NK-92 (cell line): Measurements from ENCODE around the gene TBC1D4.
"Not testable (repeated sequence)": the region's sequence is repeated elsewhere in the genome, so short reads cannot be mapped to it uniquely, and the experiment has no call there.

Experiments
- DNase-seq: peaks from one replicate; lab custom pipeline; 2025; ENCODE audit not compliant: unreplicated experiment; lab: John Stamatoyannopoulos, UW

The TBC1D4 gene

DNA sequence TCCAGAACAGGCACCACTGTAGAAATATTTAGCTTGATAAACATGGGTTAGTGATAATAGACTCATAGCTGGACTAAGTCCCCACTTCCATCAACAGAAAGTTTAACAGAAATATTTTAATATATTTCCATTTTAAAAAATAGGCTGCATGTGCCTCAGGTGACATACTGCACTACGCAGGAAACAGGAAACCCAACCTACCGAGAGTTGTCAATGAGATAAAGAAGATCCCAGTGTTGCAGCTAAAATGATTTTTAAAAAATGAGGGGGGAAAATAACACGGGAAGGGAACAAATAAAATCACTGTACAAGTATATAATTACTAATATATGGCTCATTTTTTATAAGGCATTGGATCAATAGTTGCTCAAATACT, 154.8 kb downstream of the TBC1D4 start:
- DNase-seq, result no peak

- DNase-seq, result no peak
These were observed 155.5 kb downstream of the TBC1D4 start for GRCh38 chr13:75326173-75327134.

DNA sequence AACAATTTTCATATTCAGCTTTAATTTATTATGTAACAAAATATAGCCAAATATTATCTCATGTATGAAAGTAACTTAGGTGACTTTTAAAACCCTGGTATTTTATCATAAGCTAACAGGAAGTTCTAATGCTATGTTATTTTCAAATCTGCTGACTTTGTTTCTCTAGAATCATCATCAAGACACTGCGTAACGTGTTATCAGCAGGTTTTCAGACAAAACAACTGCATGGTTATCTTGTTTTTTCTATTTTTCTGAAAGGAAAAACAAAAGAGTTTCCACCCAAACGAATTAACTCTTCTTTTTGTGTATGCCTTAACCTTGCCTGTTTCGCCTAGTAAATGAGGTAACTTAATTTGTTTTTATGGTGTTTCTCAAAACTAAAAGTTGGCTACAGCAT, 156.3 kb downstream of the TBC1D4 start:
- DNase-seq, result no peak

DNA sequence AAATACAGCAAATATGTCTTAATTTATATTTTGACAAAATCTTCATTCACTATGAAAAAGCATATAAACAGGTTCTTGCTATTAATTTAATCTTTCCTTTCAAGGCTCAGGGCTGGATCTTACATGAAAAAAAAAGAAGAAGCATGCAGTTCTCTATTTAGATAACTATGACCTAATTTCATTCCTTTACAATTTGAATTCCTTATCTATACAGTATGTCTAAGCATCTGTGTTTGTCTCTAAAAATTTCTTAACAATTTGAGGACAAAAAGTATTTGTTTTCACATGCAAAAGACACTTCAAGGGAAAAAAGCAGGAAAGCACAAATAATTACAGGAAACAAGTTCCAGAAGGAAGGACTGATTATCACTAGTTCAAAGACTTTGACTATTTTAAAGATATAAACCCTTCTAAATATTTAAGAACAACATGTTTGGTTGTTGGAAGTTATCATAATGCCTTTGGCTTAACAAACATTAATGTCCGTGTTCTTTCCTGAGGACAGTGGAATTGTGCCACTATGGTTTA, 157.5 kb downstream of the TBC1D4 start:
- DNase-seq, result no peak

DNA sequence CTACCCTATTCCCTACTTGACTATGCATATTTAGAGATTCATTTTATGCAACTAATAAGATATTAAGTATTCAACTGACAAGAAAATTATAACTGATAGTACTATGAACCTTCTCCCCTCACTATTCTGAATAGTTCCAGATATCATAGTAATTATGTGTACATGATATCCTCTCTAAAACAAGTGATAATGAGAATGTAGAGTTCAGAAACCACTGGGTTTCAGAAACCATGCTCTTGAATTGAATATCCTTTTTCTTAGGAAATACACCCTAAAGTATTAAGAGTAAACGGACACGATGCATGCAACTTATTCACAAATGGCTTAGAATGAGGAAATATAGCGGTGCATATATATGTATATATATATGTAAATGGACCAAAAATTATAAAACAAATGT, 160.9 kb downstream of the TBC1D4 start:
- no peak for DNase-seq

GRCh38 chr13:75319254-75319653, 162.7 kb downstream of the TBC1D4 start:
- no peak for DNase-seq

- no peak for DNase-seq
These were observed 163.7 kb downstream of the TBC1D4 start for GRCh38 chr13:75318138-75318833.

DNA sequence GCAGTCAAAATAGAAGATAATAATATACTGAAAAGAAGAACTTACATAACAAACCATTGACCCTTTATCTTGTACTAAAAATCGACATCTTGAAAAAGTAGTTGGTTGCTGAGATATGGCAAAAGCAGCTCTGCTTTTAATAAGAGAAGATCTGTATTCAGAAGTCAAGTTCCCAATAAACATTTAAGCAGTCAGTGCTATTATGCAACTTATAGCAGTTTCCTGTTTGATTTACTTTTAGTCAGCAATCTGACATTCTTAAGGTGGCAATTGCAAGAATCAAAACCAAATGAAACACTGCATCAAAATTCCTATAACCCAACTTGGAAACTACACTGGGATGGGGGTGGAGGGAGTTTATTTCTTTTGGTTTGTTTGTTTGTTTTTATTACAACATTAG, 165.5 kb downstream of the TBC1D4 start:
- no peak for DNase-seq

DNA sequence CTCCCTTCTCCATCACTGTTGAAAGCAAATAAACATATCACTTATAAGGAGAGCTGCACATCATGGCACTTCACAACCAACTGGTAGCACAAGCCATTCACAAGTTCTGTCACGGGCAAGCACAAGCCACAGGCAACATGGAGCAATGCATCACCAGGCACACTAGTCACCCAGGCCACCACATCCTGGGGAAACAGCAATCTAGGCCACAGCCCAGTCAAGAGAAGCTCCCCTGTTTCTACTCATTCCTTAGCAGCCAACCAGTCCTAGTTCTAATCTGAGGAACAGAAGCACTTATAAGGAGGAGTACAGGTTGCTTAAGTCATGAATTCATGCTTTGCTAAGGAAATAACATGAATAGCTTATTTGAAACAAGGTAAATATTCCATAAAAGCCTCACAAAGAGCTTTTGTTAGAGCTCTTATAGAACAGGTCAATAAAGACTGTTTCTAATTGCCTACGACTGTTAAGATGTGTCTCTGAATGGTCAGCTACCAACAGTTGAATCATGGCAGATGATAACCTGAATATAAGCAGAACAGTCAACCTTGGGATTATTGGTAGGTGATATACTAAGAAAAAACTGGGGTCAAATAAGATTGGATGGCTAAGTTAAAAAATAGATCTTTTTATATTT, 169.0 kb downstream of the TBC1D4 start:
- DNase-seq, result no peak

DNA sequence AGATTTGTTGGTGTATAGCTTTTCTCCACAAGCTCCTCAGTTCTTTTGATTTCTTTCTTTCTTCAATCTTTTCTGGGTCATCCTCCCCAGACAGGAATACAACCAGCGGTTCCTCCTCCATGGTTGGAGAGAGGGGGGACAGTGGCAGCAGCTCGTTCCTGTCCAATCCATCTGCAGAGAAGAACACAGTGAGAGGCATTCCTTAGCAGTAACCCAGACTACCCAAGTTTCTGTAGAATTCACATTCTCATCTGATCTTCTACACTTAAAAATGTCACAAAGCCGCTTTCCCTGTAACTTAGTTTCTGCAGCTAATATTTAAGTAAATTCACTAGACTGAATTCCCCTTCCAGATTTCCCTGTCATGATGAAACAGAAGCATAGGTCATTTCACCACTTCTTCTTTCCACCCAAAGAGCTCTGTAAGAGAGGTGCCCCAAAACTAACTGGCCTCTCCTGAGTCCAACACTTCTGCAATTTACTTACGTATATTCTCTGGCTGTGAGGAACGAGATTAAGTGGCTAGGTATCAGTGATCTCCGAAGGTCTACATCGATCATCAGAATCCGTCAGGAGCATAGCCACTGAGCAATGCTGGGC, 171.9 kb downstream of the TBC1D4 start:
- DNase-seq, result no peak

DNA sequence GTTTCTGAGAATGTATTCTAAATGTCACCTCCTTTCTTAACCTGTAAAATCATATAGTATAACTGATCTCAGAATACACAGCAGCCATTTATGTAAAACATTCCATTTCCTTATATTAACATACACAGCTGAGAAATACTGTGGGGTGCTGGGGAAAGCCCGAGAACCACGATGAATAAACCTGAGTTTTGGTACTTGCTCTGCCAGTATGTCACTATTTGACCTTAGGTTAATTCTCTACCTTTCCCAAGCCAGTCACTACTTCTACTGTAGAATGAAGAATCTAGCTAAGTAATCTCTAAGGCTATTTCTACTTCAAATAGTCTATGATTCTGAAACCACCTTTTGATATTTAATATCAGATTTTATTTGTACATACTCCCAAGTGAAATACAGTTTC, 173.7 kb downstream of the TBC1D4 start:
- no peak for DNase-seq

DNA sequence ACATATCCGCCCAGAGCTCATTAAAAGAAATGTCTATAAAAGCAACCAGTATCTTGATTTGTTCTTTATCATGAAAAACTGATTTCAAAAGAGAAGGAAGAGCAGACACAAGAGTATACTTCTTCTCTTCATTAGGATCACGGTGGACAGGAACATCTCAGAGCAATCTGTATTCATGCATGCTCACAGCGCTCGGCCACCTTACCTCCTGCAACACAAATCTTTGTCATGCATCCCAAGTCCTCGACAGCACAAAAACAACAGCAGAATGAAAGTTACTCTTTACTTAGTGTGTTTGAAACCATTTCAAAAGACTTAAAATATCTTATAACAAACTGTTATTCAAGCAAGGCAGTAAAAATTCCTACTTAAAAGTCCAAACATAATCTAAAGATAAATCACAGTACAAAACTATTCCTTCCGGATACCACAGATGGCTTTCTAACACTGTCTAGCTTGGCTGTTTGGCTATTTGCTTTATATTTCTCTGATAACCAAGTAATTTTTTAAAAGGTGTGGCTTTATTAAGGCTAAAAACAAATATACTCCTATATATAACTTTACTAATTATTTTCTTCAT, 174.5 kb downstream of the TBC1D4 start:
- no peak for DNase-seq

DNA sequence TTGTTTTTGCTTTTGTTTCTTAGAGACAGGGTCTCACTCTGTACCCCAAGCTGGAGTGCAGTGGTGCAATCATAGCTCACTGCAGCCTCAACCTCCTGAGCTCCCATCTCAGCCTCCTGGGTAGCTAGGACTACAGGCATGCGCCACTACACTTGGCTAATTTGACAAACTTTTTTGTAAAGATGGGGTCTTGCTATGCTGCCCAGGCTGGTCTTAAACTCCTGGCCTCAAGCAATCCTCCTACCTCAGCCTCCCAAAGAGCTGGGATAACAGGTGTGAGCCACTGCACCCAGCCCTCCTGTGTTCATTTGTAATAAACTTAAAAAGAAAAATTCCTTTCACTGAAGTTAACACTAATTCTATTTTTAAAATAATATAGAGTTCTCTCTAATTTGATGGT, 175.0 kb downstream of the TBC1D4 start:
- not testable (repeated sequence) for DNase-seq

- no peak for DNase-seq
These were observed 176.9 kb downstream of the TBC1D4 start for GRCh38 chr13:75305059-75305458.

DNA sequence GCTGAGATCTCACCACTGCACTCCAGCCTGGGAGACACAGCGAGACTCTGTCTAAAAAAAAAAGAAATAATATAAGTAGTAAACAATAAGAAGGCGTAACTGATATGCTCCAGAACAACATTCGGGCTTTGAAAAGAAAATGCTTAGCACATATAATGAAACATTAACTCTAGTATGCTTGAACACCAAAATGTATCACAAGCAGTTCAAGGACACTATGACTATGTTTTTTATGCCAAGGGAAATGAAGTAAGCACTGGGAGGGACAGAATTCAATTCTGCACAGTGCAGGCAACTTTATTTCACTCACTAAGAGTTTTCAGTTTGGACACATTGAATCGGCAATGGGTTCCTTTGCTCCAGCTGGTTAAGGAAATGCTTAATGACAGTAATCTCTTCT, 178.7 kb downstream of the TBC1D4 start:
- DNase-seq, result no peak

DNA sequence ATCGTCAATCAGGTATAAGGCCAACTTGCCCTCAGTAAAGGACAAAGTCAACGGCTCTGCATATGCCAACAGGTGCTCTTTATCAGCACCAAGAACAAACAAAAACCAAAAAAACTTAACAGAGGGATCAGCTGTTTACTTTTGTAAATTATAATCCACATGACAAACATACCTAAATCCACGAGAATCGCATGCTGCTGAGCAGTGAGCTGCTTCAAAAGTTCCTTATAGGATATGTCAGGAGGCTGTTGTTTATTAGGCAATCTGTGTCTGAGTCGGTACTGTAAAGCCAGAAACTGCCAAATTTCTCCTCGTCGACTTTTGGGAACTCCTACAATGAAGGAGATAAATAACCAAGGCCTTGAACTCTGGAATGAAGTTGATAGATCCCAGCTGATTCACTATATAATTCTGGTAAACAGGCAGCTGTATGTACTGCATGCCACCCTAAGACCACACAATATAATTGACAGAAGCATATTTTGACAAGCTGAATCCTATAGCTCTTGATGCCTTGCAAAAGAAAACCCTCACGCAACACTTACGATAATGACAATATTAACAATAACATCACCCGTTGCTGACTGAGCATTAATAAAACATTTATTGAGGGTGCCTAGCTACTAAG, 179.8 kb downstream of the TBC1D4 start:
- DNase-seq, result no peak

DNA sequence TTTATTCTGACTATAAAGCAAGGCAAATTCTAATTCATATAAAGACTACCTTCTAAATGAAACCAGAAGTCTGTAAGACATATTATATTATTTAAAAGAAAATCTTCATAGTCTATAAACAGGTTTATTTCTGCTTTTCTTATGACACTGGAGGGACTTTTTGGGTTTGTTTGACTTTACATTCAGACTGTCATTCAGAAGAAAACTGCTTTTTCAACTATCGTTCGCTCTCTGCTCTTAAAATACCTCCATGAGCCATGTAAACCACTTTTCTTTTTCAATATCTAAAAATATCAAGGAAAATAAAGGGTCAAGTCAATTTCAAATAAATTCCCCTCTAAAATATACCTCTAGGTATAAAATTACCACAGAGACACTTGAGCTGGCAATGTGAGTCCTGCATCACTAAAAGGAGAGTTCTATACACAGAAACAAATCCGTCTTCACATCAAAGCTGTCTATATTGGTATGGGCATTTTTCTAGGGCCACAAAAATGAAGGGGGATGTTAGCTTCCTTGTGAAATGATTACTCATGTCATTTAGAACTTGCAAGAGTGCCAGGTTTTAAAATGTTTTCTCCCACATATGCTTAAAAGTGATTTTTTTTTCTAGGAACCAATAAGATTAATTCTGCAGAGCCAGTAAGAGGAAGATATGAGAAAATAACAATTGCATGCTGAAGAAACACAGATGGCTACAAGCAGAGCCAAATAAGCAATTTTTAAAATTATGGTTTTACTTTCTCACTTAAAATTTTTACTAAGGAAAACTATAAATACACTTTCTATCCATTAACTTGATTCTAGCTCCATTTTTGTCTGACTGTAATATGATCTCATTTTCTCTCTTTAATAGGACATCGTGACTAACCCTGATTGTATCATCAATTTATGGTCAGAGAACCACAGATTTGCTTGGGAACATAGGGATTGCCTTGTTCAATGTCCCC, 181.8 kb downstream of the TBC1D4 start:
- no peak for DNase-seq

GRCh38 chr13:75299246-75299645, 182.7 kb downstream of the TBC1D4 start:
- DNase-seq, result no peak

DNA sequence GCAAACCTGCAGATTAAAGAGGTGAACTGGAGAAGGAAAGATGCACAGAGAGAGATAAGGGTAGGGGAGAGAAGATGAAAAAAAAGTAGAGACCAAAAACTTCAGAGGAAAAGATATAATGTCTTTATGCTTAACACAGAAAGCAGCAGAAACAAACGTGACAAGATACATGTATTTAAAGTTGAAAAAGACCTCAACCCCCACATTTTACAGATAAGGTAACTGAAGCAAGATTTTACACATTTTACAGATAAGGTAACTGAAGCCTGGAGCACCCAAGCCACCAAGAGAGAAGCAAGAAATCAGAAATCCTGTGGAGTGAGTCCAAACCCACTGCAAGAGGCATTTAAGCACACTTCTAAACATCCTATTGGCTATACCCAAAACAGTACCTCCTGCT, 185.3 kb downstream of the TBC1D4 start:
- DNase-seq, result no peak
